Fibroblast of lung (primary cell): ENCODE data around the gene ESAM. TPM values are rescaled to one million over a fixed set of nuclear protein-coding genes. Genes with fewer than 3 reads are reported as not detected.

Experiments
- DNase-seq, 2 donors: peaks; one replicate each; pipeline versions ENCODE4 v3.0.0 to v3.0.0-alpha.2; 2010; ENCODE audit warnings: low read depth in 2 of 2
- H2AFZ ChIP-seq: 2 replicates; pipeline ENCODE4 v1.5.1; 2012; ENCODE audit warnings: low read length, control low read depth, inconsistent platforms
- H3K27ac ChIP-seq: 2 replicates; pipeline ENCODE4 v1.5.1; 2011; ENCODE audit warnings: low read length, control low read depth; ENCODE audit not compliant: insufficient read depth
- H3K27me3 ChIP-seq: 2 replicates; pipeline ENCODE4 v1.5.1; 2011; ENCODE audit warnings: mild to moderate bottlenecking, low read length; ENCODE audit not compliant: control insufficient read depth, insufficient read depth
- H3K36me3 ChIP-seq: 2 replicates; pipeline ENCODE4 v1.5.1; 2011; ENCODE audit warnings: low read length; ENCODE audit not compliant: control insufficient read depth, insufficient read depth
- H3K4me1 ChIP-seq: 2 replicates; pipeline ENCODE4 v1.5.1; 2011; ENCODE audit warnings: low read length; ENCODE audit not compliant: control insufficient read depth, insufficient read depth; ENCODE audit errors: extremely low read depth
- H3K4me2 ChIP-seq: 2 replicates; pipeline ENCODE4 v1.5.1; 2011; ENCODE audit warnings: low read length, control low read depth; ENCODE audit not compliant: insufficient read depth; ENCODE audit errors: extremely low read depth
- H3K4me3 ChIP-seq, 4 experiments: fragments of 200-600 bp in 1 of 4; sonication (generic) in 1 of 4; replicated peaks in 1 of 4; 2 replicates each; pipeline ENCODE4 v1.5.1; 2011 to 2016; ENCODE audit warnings: low read length in 4 of 4, low read depth in 3 of 4, mild to moderate bottlenecking in 3 of 4, control low read depth in 2 of 4, inconsistent platforms in 1 of 4, mixed read lengths in 1 of 4; ENCODE audit not compliant: insufficient read depth in 1 of 4; ENCODE audit errors: control extremely low read depth in 1 of 4
- H3K79me2 ChIP-seq: 2 replicates; pipeline ENCODE4 v1.5.1; 2012; ENCODE audit warnings: mild to moderate bottlenecking, low read length, inconsistent platforms; ENCODE audit not compliant: control insufficient read depth, insufficient read depth
- H3K9ac ChIP-seq: 2 replicates; pipeline ENCODE4 v1.5.1; 2011; ENCODE audit warnings: mild to moderate bottlenecking, low read length, control low read depth; ENCODE audit not compliant: insufficient read depth
- H3K9me3 ChIP-seq: 2 replicates; pipeline ENCODE4 v1.5.1; 2012; ENCODE audit warnings: low read depth, low read length; ENCODE audit not compliant: control insufficient read depth, insufficient read depth
- H4K20me1 ChIP-seq: 2 replicates; pipeline ENCODE4 v1.5.1; 2011; ENCODE audit warnings: low read length; ENCODE audit not compliant: control insufficient read depth, insufficient read depth; ENCODE audit errors: extremely low read depth
- CTCF ChIP-seq, 2 donors: IDR thresholded peaks in 1 of 2; conservative IDR thresholded peaks in 1 of 2; 1 replicate in 1 of 2; 2 replicates in 1 of 2; pipeline ENCODE4 v1.5.1; 2011 to 2012; ENCODE audit warnings: low read length in 2 of 2, control low read depth in 1 of 2, inconsistent platforms in 1 of 2, low read depth in 1 of 2, mild to moderate bottlenecking in 1 of 2
- EZH2 ChIP-seq: IDR thresholded peaks from 2 replicates; pipeline ENCODE4 v1.5.1; 2012; ENCODE audit warnings: low read length, control low read depth, mild to moderate bottlenecking; ENCODE audit errors: missing control alignments
- polyA plus RNA-seq, 2 donors: library from polyadenylated mRNA; depleted of rRNA in 1 of 2; stranded (reverse) in 1 of 2; unstranded in 1 of 2; fragments of >200 nt; gene quantifications; 2 replicates each; pipeline ENCODE4 v1.2.1, GENCODE V29; 2011 to 2012; ENCODE audit warnings: missing spikeins in 1 of 2
- total RNA-seq: library from RNA; depleted of rRNA; stranded (reverse); fragments of >200 nt; gene quantifications from 2 replicates; pipeline ENCODE4 v1.2.1, GENCODE V29; 2014

The ESAM gene
- total and polyA plus RNA-seq, 2 donors (not counting 1 experiment from before 2014, with no cell fraction given) = under 0.01 to 2.7 TPM

GRCh38 chr11:124791626-124792341, 29.7 kb upstream of the ESAM start:
- no peaks in the 10 kb centered on the region for H3K27me3 ChIP-seq
- H3K9me3 ChIP-seq = no peaks in the 10 kb centered on the region
- peaks cover 3% of the 10 kb centered on the region for H3K4me1 ChIP-seq
- H3K4me2 ChIP-seq = no peak overlapping the region
- H3K36me3 ChIP-seq = no peaks in the 10 kb centered on the region
- H2AFZ ChIP-seq = no peak overlapping the region
- peaks cover 1% of the 10 kb centered on the region for H4K20me1 ChIP-seq
- H3K79me2 ChIP-seq = peaks cover 61% of the 10 kb centered on the region
- H3K27ac ChIP-seq = no peak overlapping the region
- H3K4me3 ChIP-seq = no peak overlapping the region
- DNase-seq = peak in 1 of 2 donors; percentile 40
- TF ChIP-seq EZH2 (no peak), CTCF (conservative IDR thresholded peaks at IDR 0.05 in 1 of 2, IDR thresholded peaks at IDR 0.05 in 1 of 2; ENCODE audit: low read depth in 1 of 2, low read length in 2 of 2) (no peak)
- no peak overlapping the region for H3K9ac ChIP-seq

GRCh38 chr11:124788521-124788920, 26.4 kb upstream of the ESAM start:
- peak in 1 of 2 donors; percentile 20 for DNase-seq
- no peaks in the 10 kb centered on the region for H4K20me1 ChIP-seq

GRCh38 chr11:124784051-124784450, 22.0 kb upstream of the ESAM start:
- Histone ChIP-seq H3K4me2 (no peak overlapping the region), H3K79me2 (peaks cover 11% of the 10 kb centered on the region), H3K9ac (no peak overlapping the region), H3K9me3 (no peaks in the 10 kb centered on the region), H4K20me1 (no peaks in the 10 kb centered on the region), H3K4me1 (no peaks in the 10 kb centered on the region), H3K27me3 (no peaks in the 10 kb centered on the region), H2AFZ (no peak overlapping the region), H3K27ac (no peak overlapping the region), H3K36me3 (no peaks in the 10 kb centered on the region), H3K4me3 (no peak overlapping the region)
- DNase-seq = no peak
- TF ChIP-seq CTCF (conservative IDR thresholded peaks at IDR 0.05 in 1 of 2, IDR thresholded peaks at IDR 0.05 in 1 of 2; ENCODE audit: low read depth in 1 of 2, low read length in 2 of 2) (no peak), EZH2 (no peak)

More at GRCh38 chr11:124788521-124788920, 26.4 kb upstream of the ESAM start:
- Histone ChIP-seq H2AFZ (no peak overlapping the region), H3K4me1 (peaks cover 3% of the 10 kb centered on the region), H3K4me3 (no peak overlapping the region), H3K4me2 (no peak overlapping the region), H3K36me3 (no peaks in the 10 kb centered on the region), H3K79me2 (peaks cover 41% of the 10 kb centered on the region), H3K9me3 (no peaks in the 10 kb centered on the region), H3K27me3 (no peaks in the 10 kb centered on the region), H3K27ac (no peak overlapping the region), H3K9ac (no peak overlapping the region)
- TF ChIP-seq CTCF (conservative IDR thresholded peaks at IDR 0.05 in 1 of 2, IDR thresholded peaks at IDR 0.05 in 1 of 2; ENCODE audit: low read depth in 1 of 2, low read length in 2 of 2) (no peak), EZH2 (no peak)
